Tibial nerve (tissue), 4 donors: Measurements from ENCODE around the gene GJB5.

Experiments
- CTCF ChIP-seq, 5 experiments: fragments of 200-600 bp in 3 of 5; fragments of 450-650 bp in 2 of 5; sonication (generic) in 3 of 5; IDR thresholded peaks; one replicate each; pipeline ENCODE4 v1.5.1; 2016 to 2019; ENCODE audit warnings: antibody characterized with exemption in 5 of 5, mild to moderate bottlenecking in 3 of 5, moderate library complexity in 2 of 5
- EP300 ChIP-seq, 2 donors: sonication (generic); formaldehyde crosslinking; IDR thresholded peaks; one replicate each; pipeline ENCODE4 v1.6.1; 2017; ENCODE audit warnings: antibody characterized with exemption in 2 of 2, mild to moderate bottlenecking in 1 of 2
- POLR2A ChIP-seq, 2 donors: fragments of 450-650 bp; IDR thresholded peaks; one replicate each; pipeline ENCODE4 v1.6.1; 2017; ENCODE audit warnings: antibody characterized with exemption in 2 of 2, mild to moderate bottlenecking in 2 of 2, moderate library complexity in 2 of 2

DNA sequence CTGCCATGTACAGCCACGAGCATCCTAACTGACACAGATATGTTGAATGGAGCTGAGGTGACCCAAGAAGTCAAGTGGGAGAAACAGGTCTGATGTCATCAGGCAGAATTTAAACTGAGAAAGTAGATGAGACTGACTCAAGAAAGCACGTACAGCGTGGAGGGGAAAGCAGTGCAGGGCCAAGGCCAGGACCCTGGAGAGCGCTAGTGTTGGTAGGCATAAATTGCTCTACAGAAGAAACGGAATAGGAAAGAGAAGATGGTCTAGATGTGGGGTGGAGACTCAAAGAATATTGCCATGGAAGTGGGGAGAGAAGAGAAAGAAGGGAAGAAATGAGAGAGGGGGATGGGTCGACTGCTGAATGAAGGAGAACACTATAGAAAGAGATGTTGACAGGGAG is 45.3 kb upstream of the GJB5 start:
- TF ChIP-seq CTCF (IDR thresholded peaks at IDR 0.05) (no peak), EP300 (IDR thresholded peaks at IDR 0.05) (no peak), POLR2A (IDR thresholded peaks at IDR 0.05) (no peak)
